ENCODE measurements around the gene SNX32.

GRCh38 chr11:65850217-65851082 is 16.7 kb downstream of the SNX32 start:
- TF ChIP-seq POLR2AphosphoS5 (IDR thresholded peaks at IDR 0.05), result no peak
- no peak for TF ChIP-seq CTCF (IDR thresholded peaks at IDR 0.05)
- no peak for TF ChIP-seq POLR2A (IDR thresholded peaks at IDR 0.05; ENCODE audit: low read depth)
